K562 (cell line): ENCODE measurements around the gene DLGAP1.

Experiments
- CBX8 ChIP-seq: fragments of 200-600 bp; sonication (generic); IDR thresholded peaks from 2 replicates; pipeline ENCODE4 v1.6.1; 2012; ENCODE audit warnings: borderline replicate concordance, mixed run types, low read depth, mild to moderate bottlenecking, moderate library complexity, mixed read lengths, low read length, control low read depth, inconsistent platforms; ENCODE audit not compliant: poor library complexity, severe bottlenecking; ENCODE audit errors: extremely low read depth
- CREB1 ChIP-seq, 2 experiments: sonication (generic) in 1 of 2; formaldehyde crosslinking in 1 of 2; IDR thresholded peaks; 2 replicates each; pipeline versions ENCODE4 v1.6.1 to v1.8.0; 2012 to 2022; ENCODE audit warnings: inconsistent platforms in 1 of 2, mild to moderate bottlenecking in 1 of 2, missing genetic modification reagents in 1 of 2, moderate library complexity in 1 of 2
- MXI1 ChIP-seq: IDR thresholded peaks from 2 replicates; pipeline ENCODE4 v1.6.1; 2011; ENCODE audit warnings: low read depth, mild to moderate bottlenecking, improper control_type of control experiment, low read length
- SMARCB1 ChIP-seq: IDR thresholded peaks from 2 replicates; pipeline ENCODE4 v1.6.1; 2011; ENCODE audit warnings: improper control_type of control experiment, low read depth; ENCODE audit not compliant: insufficient read length

DNA sequence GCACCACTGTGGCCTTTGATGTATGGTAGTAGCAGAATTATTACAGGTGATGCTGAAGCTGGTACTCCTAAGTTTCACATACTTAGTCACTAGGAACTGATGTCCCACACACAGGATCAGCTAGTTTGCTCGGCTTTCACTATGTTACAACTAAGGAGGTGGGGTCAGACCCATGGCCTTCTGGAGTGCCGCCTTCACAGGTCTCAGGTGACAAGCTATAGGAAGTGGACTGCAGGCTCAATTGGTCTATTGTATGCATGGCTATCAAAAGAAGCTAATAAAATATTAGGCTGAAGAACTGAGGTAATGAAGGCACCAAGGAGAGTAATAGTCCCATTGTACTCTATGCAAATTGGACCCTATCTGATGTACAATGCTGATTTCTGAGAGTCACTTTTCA lies 170.6 kb downstream of the DLGAP1 start:
- TF ChIP-seq CREB1 (IDR thresholded peaks at IDR 0.05) (no peak), CREB1 (CRISPR knock-in tag; IDR thresholded peaks at IDR 0.05) (no peak), SMARCB1 (no peak), CBX8 (no peak), MXI1 (no peak)
